SK-N-SH (cell line): ENCODE data around the gene CYB561A3. TPM values are rescaled to one million over a fixed set of nuclear protein-coding genes. Genes with fewer than 3 reads are reported as not detected.

Experiments used
- CTCF ChIA-PET: fragments of 300-600, 350-600 bp; formaldehyde crosslinking; extraction: SDS; loops from one replicate; lab custom pipeline; 2021; lab: Yijun Ruan, JAX
- POLR2A ChIA-PET: fragments of 350-600 bp; sonication (Branson Sonifier 250); formaldehyde crosslinking; extraction: SDS; loops from one replicate; lab custom pipeline; 2020; ENCODE audit warnings: antibody characterized with exemption, inconsistent platforms; lab: Yijun Ruan, JAX
- DNase-seq: peaks from one replicate; pipeline ENCODE4 v3.0.0; 2012
- H2AFZ ChIP-seq: fragments of 200-600 bp; sonication (generic); 2 replicates; pipeline ENCODE4 v1.8.1; 2016; ENCODE audit warnings: antibody characterized with exemption, mild to moderate bottlenecking, low read depth
- H3F3A ChIP-seq: fragments of 200-600 bp; sonication (generic); replicated peaks from 2 replicates; pipeline ENCODE3; 2016; ENCODE audit warnings: antibody characterized with exemption, mild to moderate bottlenecking; ENCODE audit not compliant: insufficient read depth
- H3K27ac ChIP-seq, 2 experiments: fragments of 200-500 bp in 1 of 2; fragments of 200-600 bp in 1 of 2; sonication (Bioruptor generic) in 1 of 2; sonication (generic), shearing (Covaris generic) in 1 of 2; 2 replicates each; pipeline versions ENCODE4 v1.5.1 to v1.6.1; 2014 to 2016; ENCODE audit warnings: low read depth in 2 of 2, inconsistent platforms in 1 of 2, low read length in 1 of 2, mild to moderate bottlenecking in 1 of 2, mixed read lengths in 1 of 2
- H3K27me3 ChIP-seq: fragments of 200-600 bp; sonication (generic), shearing (Covaris generic); 2 replicates; pipeline ENCODE4 v1.6.1; 2016; ENCODE audit warnings: mixed run types; ENCODE audit not compliant: insufficient read depth
- H3K36me3 ChIP-seq, 2 experiments: fragments of 200-500 bp in 1 of 2; fragments of 200-600 bp in 1 of 2; sonication (Bioruptor generic) in 1 of 2; sonication (generic) in 1 of 2; replicated peaks in 1 of 2; 2 replicates each; pipeline versions ENCODE3 to v1.5.1; 2014 to 2016; ENCODE audit warnings: low read length in 1 of 2, mild to moderate bottlenecking in 1 of 2; ENCODE audit not compliant: insufficient read depth in 2 of 2, control insufficient read depth in 1 of 2
- H3K4me1 ChIP-seq, 2 experiments: fragments of 200-500 bp in 1 of 2; fragments of 200-600 bp in 1 of 2; sonication (Bioruptor generic) in 1 of 2; sonication (generic), shearing (Covaris generic) in 1 of 2; 2 replicates each; pipeline versions ENCODE4 v1.5.1 to v1.6.1; 2014 to 2016; ENCODE audit warnings: low read depth in 1 of 2, low read length in 1 of 2, mixed run types in 1 of 2; ENCODE audit not compliant: insufficient read depth in 2 of 2, control insufficient read depth in 1 of 2
- H3K4me2 ChIP-seq: fragments of 200-600 bp; sonication (generic), shearing (Covaris generic); 2 replicates; pipeline ENCODE4 v1.6.1; 2017; ENCODE audit warnings: mixed run types
- H3K4me3 ChIP-seq, 2 experiments: fragments of 200-500 bp in 1 of 2; fragments of 200-600 bp in 1 of 2; sonication (Bioruptor generic) in 1 of 2; sonication (generic), shearing (Covaris generic) in 1 of 2; 2 replicates each; pipeline versions ENCODE4 v1.5.1 to v1.8.1; 2014 to 2016; ENCODE audit warnings: low read depth in 2 of 2, inconsistent platforms in 1 of 2, low read length in 1 of 2, mild to moderate bottlenecking in 1 of 2, mixed read lengths in 1 of 2, moderate library complexity in 1 of 2
- H3K79me2 ChIP-seq: fragments of 200-600 bp; sonication (generic); 2 replicates; pipeline ENCODE4 v1.8.1; 2017; ENCODE audit warnings: mild to moderate bottlenecking; ENCODE audit not compliant: insufficient read depth
- H3K9ac ChIP-seq: fragments of 200-600 bp; sonication (generic); 2 replicates; pipeline ENCODE4 v1.6.1; 2017; ENCODE audit warnings: mixed run types
- H3K9me2 ChIP-seq: fragments of 200-600 bp; sonication (generic); 2 replicates; pipeline ENCODE4 v1.6.1; 2017; ENCODE audit warnings: mixed run types
- H3K9me3 ChIP-seq: fragments of 200-600 bp; sonication (generic); 2 replicates; pipeline ENCODE4 v1.6.1; 2017; ENCODE audit warnings: mixed run types, mild to moderate bottlenecking, moderate library complexity
- H4K20me1 ChIP-seq: fragments of 200-600 bp; sonication (generic); 2 replicates; pipeline ENCODE4 v1.6.1; 2017; ENCODE audit warnings: mild to moderate bottlenecking, mixed run types; ENCODE audit not compliant: insufficient read depth
- ELF1 ChIP-seq: IDR thresholded peaks from 2 replicates; pipeline ENCODE4 v1.4.0; 2012
- EP300 ChIP-seq, 2 experiments: IDR thresholded peaks; 2 replicates each; pipeline versions ENCODE4 v1.4.0 to v1.6.1; 2012; ENCODE audit warnings: borderline replicate concordance in 1 of 2, low read depth in 1 of 2, low read length in 1 of 2
- FOXM1 ChIP-seq: IDR thresholded peaks from 2 replicates; pipeline ENCODE4 v1.4.0; 2012; ENCODE audit warnings: low read depth, mild to moderate bottlenecking
- GABPA ChIP-seq: IDR thresholded peaks from 2 replicates; pipeline ENCODE4 v1.4.0; 2012; ENCODE audit warnings: low read depth, mild to moderate bottlenecking
- GATA2 ChIP-seq: sonication (generic); formaldehyde crosslinking; IDR thresholded peaks from 2 replicates; pipeline ENCODE4 v1.5.0; 2020; ENCODE audit warnings: mild to moderate bottlenecking, missing genetic modification reagents
- IRF3 ChIP-seq: fragments of 150-350 bp; IDR thresholded peaks from 2 replicates; pipeline ENCODE4 v1.6.1; 2016; ENCODE audit warnings: mild to moderate bottlenecking, low read depth, low read length
- MEF2A ChIP-seq: IDR thresholded peaks from 2 replicates; pipeline ENCODE4 v1.4.0; 2012; ENCODE audit warnings: low read depth, borderline replicate concordance
- PBX3 ChIP-seq: IDR thresholded peaks from 2 replicates; pipeline ENCODE4; 2012
- RAD21 ChIP-seq: IDR thresholded peaks from 2 replicates; pipeline ENCODE4 v1.6.1; 2012; ENCODE audit warnings: mild to moderate bottlenecking, low read length
- SMC3 ChIP-seq: IDR thresholded peaks from 2 replicates; pipeline ENCODE4 v1.6.1; 2012; ENCODE audit warnings: low read depth, low read length, improper control_type of control experiment
- TAF1 ChIP-seq: IDR thresholded peaks from 2 replicates; pipeline ENCODE4 v1.6.1; 2012; ENCODE audit warnings: low read depth, mild to moderate bottlenecking, low read length, moderate library complexity, borderline replicate concordance
- TCF12 ChIP-seq: IDR thresholded peaks from 2 replicates; pipeline ENCODE4 v1.4.0; 2012
- USF2 ChIP-seq: fragments of 150-350 bp; IDR thresholded peaks from 2 replicates; pipeline ENCODE4 v1.6.1; 2017; ENCODE audit warnings: antibody characterized with exemption, low read length, low read depth, borderline replicate concordance
- YY1 ChIP-seq: IDR thresholded peaks from 2 replicates; pipeline ENCODE4 v1.4.0; 2012; ENCODE audit warnings: low read depth, mild to moderate bottlenecking
- ZBTB33 ChIP-seq: IDR thresholded peaks from 2 replicates; pipeline ENCODE4 v1.4.0; 2012; ENCODE audit warnings: low read depth, borderline replicate concordance
- WGBS: methylation state at CpG from one replicate; pipeline ENCODE4 v1.1.6; 2017; ENCODE audit warnings: low lambda C conversion rate; 5-methylcytosine and 5-hydroxymethylcytosine counted together
- polyA plus RNA-seq, 3 experiments: library from polyadenylated mRNA; depleted of rRNA; stranded (reverse); fragments of >200 nt; gene quantifications; 2 replicates each; pipeline ENCODE4 v1.2.3, GENCODE V29; 2012
- TF ChIP-seq, protein P1 (sequence below): IDR thresholded peaks from 2 replicates; pipeline ENCODE4 v1.6.1; 2012; ENCODE audit warnings: mild to moderate bottlenecking, low read depth, low read length, moderate library complexity
- TF ChIP-seq, protein P2 (sequence below): IDR thresholded peaks from 2 replicates; pipeline ENCODE4 v1.4.0; 2012; ENCODE audit warnings: low read depth

Gene CYB561A3
- polyA plus RNA-seq, 1 of the 3 experiments (the other 2 are of a cell fraction), result 76.4 TPM

DNA sequence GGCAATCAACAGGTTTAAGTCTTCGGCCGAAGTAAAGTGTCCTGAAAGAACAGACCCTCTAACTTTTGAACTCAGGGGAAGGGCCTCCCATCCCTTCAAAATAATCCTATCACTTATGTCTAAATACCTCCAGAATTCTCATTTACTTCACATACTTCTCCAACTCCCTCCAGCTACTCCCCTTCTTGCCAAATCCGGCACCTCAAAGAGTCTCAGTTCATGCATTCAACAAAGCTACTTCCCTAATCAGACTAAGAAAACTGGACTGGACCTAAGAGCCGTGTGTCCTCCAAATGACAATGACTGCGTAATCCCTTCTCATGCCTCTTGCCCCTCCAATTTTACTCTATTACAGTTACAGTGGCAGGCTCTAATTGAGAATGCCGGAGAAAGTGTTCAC lies 30.0 kb downstream of the CYB561A3 start:
- Histone ChIP-seq H3K27me3 (no peaks in the 10 kb centered on the region), H3K36me3 (peaks cover 27 to 29% of the 10 kb centered on the region in 2 experiments), H3K27ac (no peak overlapping the region), H3K4me3 (peak overlapping the region; percentile 92 to 93), H3K4me1 (peaks cover 26 to 39% of the 10 kb centered on the region in 2 experiments), H3K9me2 (no peaks in the 10 kb centered on the region), H4K20me1 (peaks cover 38% of the 10 kb centered on the region)
- TF ChIP-seq EP300 (IDR thresholded peaks at IDR 0.05; ENCODE audit: borderline replicate concordance in 1 of 2, low read depth in 1 of 2, low read length in 1 of 2), result no peak
- no peak for TF ChIP-seq PBX3
- no peak for TF ChIP-seq ELF1
- TF ChIP-seq ZBTB33, result no peak
- TF ChIP-seq USF2, result no peak
- no peak for TF ChIP-seq RAD21
- no peak for TF ChIP-seq GABPA
- TF ChIP-seq, protein P1, sequence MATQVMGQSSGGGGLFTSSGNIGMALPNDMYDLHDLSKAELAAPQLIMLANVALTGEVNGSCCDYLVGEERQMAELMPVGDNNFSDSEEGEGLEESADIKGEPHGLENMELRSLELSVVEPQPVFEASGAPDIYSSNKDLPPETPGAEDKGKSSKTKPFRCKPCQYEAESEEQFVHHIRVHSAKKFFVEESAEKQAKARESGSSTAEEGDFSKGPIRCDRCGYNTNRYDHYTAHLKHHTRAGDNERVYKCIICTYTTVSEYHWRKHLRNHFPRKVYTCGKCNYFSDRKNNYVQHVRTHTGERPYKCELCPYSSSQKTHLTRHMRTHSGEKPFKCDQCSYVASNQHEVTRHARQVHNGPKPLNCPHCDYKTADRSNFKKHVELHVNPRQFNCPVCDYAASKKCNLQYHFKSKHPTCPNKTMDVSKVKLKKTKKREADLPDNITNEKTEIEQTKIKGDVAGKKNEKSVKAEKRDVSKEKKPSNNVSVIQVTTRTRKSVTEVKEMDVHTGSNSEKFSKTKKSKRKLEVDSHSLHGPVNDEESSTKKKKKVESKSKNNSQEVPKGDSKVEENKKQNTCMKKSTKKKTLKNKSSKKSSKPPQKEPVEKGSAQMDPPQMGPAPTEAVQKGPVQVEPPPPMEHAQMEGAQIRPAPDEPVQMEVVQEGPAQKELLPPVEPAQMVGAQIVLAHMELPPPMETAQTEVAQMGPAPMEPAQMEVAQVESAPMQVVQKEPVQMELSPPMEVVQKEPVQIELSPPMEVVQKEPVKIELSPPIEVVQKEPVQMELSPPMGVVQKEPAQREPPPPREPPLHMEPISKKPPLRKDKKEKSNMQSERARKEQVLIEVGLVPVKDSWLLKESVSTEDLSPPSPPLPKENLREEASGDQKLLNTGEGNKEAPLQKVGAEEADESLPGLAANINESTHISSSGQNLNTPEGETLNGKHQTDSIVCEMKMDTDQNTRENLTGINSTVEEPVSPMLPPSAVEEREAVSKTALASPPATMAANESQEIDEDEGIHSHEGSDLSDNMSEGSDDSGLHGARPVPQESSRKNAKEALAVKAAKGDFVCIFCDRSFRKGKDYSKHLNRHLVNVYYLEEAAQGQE, result no peak
- TF ChIP-seq, protein P2, sequence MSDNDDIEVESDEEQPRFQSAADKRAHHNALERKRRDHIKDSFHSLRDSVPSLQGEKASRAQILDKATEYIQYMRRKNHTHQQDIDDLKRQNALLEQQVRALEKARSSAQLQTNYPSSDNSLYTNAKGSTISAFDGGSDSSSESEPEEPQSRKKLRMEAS, result no peak
- TF ChIP-seq FOXM1, result no peak
- TF ChIP-seq GATA2, result no peak
- no peak for TF ChIP-seq IRF3
- TF ChIP-seq TCF12, result no peak
- TF ChIP-seq YY1, result no peak
- TF ChIP-seq SMC3, result no peak
- no peak for TF ChIP-seq MEF2A
- TF ChIP-seq TAF1, result no peak
- TF ChIP-seq, all 33 proteins: peak for 0
- H3K9ac ChIP-seq, result peak overlapping the region; percentile 99
- ChIA-PET POLR2A (interaction anchor here (1.0 kb wide), 1 partner anchor 31 kb away, joined by 6 read pairs; the partner anchor contains the start of gene TMEM138), CTCF (interaction anchor here (1.5 kb wide), 1 partner anchor 54 kb away, joined by 13 read pairs; no protein-coding TSS in a partner anchor)
- H2AFZ ChIP-seq, result no peak overlapping the region
- no peak for DNase-seq
- peak overlapping the region; percentile 96 for H3K4me2 ChIP-seq
- H3K79me2 ChIP-seq, result peaks cover 63% of the 10 kb centered on the region
- peaks cover 9% of the 10 kb centered on the region for H3F3A ChIP-seq
- WGBS, result 76% methylated on average over 6 of the region's 6 CpGs
- no peaks in the 10 kb centered on the region for H3K9me3 ChIP-seq
